GM21515 (cell line): ENCODE data around the gene CEP152.

Source experiments
- ATAC-seq: cut with Tn5 transposase; IDR thresholded peaks from one replicate; pipeline ENCODE4 v1.9.1; 2021; ENCODE audit not compliant: unreplicated experiment

The CEP152 gene

GRCh38 chr15:48778331-48778730 lies 32.5 kb downstream of the CEP152 start:
- ATAC-seq: no peak

GRCh38 chr15:48777645-48778330 lies 33.1 kb downstream of the CEP152 start:
- no peak for ATAC-seq

- no peak for ATAC-seq
Observed at GRCh38 chr15:48775546-48775945, 35.3 kb downstream of the CEP152 start.

- no peak for ATAC-seq
Observed at GRCh38 chr15:48774484-48774883, 36.4 kb downstream of the CEP152 start.

- no peak for ATAC-seq
Observed at GRCh38 chr15:48766196-48766595, 44.7 kb downstream of the CEP152 start.

- ATAC-seq: no peak
Observed at GRCh38 chr15:48765022-48765421, 45.8 kb downstream of the CEP152 start.

- no peak for ATAC-seq
Observed at GRCh38 chr15:48761393-48762158, 49.3 kb downstream of the CEP152 start.

- no peak for ATAC-seq
Observed at GRCh38 chr15:48759921-48760320, 50.9 kb downstream of the CEP152 start.

- ATAC-seq: no peak
Observed at GRCh38 chr15:48757661-48758060, 53.2 kb downstream of the CEP152 start.

- ATAC-seq: no peak
Observed at GRCh38 chr15:48754011-48754410, 56.9 kb downstream of the CEP152 start.

- no peak for ATAC-seq
Observed at GRCh38 chr15:48751595-48751994, 59.3 kb downstream of the CEP152 start.

GRCh38 chr15:48748535-48748934 lies 62.3 kb downstream of the CEP152 start:
- ATAC-seq: no peak

GRCh38 chr15:48733615-48734014 lies 77.3 kb downstream of the CEP152 start:
- ATAC-seq: no peak

GRCh38 chr15:48730506-48730905 lies 80.4 kb downstream of the CEP152 start:
- no peak for ATAC-seq

- ATAC-seq: no peak
Observed at GRCh38 chr15:48723969-48724368, 86.9 kb downstream of the CEP152 start.

- no peak for ATAC-seq
Observed at GRCh38 chr15:48722764-48723661, 87.9 kb downstream of the CEP152 start.

- no peak for ATAC-seq
Observed at GRCh38 chr15:48721061-48721810, 89.6 kb downstream of the CEP152 start.

GRCh38 chr15:48720646-48721045 lies 90.2 kb downstream of the CEP152 start:
- no peak for ATAC-seq

GRCh38 chr15:48719668-48720067 lies 91.2 kb downstream of the CEP152 start:
- no peak for ATAC-seq

GRCh38 chr15:48718646-48719045 lies 92.2 kb downstream of the CEP152 start:
- ATAC-seq: no peak

- no peak for ATAC-seq
Observed at GRCh38 chr15:48717458-48717857, 93.4 kb downstream of the CEP152 start.
